HG02678 (cell line): ENCODE data around the gene KRT71.

Source experiments
- ATAC-seq: cut with Tn5 transposase; IDR thresholded peaks from one replicate; pipeline ENCODE4 v1.9.1; 2021; ENCODE audit warnings: mild to moderate bottlenecking, moderate library complexity; ENCODE audit not compliant: unreplicated experiment

KRT71 gene

GRCh38 chr12:52577316-52577715 lies 24.4 kb upstream of the KRT71 start:
- no peak for ATAC-seq

GRCh38 chr12:52575948-52576347 lies 23.0 kb upstream of the KRT71 start:
- ATAC-seq: no peak

GRCh38 chr12:52575256-52575655 lies 22.3 kb upstream of the KRT71 start:
- ATAC-seq: no peak

- ATAC-seq: no peak
These were observed 20.8 kb upstream of the KRT71 start, which contains the start of gene KRT74 for GRCh38 chr12:52573743-52574142. Gene KRT74 (minus strand): TSS chr12:52573843. CDS start chr12:52573777, 66 bp downstream.

- no peak for ATAC-seq
These were observed 20.4 kb upstream of the KRT71 start for GRCh38 chr12:52573306-52573705.

GRCh38 chr12:52570511-52570910 lies 17.6 kb upstream of the KRT71 start:
- ATAC-seq: no peak

GRCh38 chr12:52568111-52568510 lies 15.2 kb upstream of the KRT71 start:
- ATAC-seq: no peak

- ATAC-seq: no peak
These were observed 13.9 kb upstream of the KRT71 start for GRCh38 chr12:52566847-52567291.

GRCh38 chr12:52564582-52564981 lies 11.6 kb upstream of the KRT71 start:
- ATAC-seq: no peak

GRCh38 chr12:52561880-52562449 lies 9.0 kb upstream of the KRT71 start:
- no peak for ATAC-seq

GRCh38 chr12:52559979-52560378 lies 7.0 kb upstream of the KRT71 start:
- ATAC-seq: no peak

GRCh38 chr12:52558781-52559445 lies 6.0 kb upstream of the KRT71 start:
- no peak for ATAC-seq

- ATAC-seq: no peak
These were observed 4.5 kb upstream of the KRT71 start for GRCh38 chr12:52557476-52557875.

GRCh38 chr12:52555577-52555976 lies 2.6 kb upstream of the KRT71 start:
- ATAC-seq: no peak

- no peak for ATAC-seq
These were observed 890 bp downstream of the KRT71 start for GRCh38 chr12:52552055-52552454.

- no peak for ATAC-seq
These were observed 1.6 kb downstream of the KRT71 start for GRCh38 chr12:52551216-52551865.

GRCh38 chr12:52546126-52546525 lies 6.8 kb downstream of the KRT71 start:
- ATAC-seq: no peak

- ATAC-seq: no peak
These were observed 8.7 kb downstream of the KRT71 start for GRCh38 chr12:52543985-52544883.

GRCh38 chr12:52542785-52543318 lies 10.1 kb downstream of the KRT71 start:
- no peak for ATAC-seq

- no peak for ATAC-seq
These were observed 10.8 kb downstream of the KRT71 start for GRCh38 chr12:52542157-52542556.

GRCh38 chr12:52541709-52542108 lies 11.2 kb downstream of the KRT71 start:
- ATAC-seq: no peak
